NOMO-1 treated with DMSO at 0.1 percent for 48 hours (cell line): ENCODE results near the gene ATP5PD.
A peak's percentile ranks its signal among the peaks of the same experiment; 100 is the strongest.
"Not testable (repeated sequence)": the region's sequence is repeated elsewhere in the genome, so short reads cannot be mapped to it uniquely, and the experiment has no call there.

ENCODE experiments used
- DNase-seq: peaks from one replicate; lab custom pipeline; 2025; ENCODE audit not compliant: unreplicated experiment; lab: John Stamatoyannopoulos, UW

Gene ATP5PD

DNA sequence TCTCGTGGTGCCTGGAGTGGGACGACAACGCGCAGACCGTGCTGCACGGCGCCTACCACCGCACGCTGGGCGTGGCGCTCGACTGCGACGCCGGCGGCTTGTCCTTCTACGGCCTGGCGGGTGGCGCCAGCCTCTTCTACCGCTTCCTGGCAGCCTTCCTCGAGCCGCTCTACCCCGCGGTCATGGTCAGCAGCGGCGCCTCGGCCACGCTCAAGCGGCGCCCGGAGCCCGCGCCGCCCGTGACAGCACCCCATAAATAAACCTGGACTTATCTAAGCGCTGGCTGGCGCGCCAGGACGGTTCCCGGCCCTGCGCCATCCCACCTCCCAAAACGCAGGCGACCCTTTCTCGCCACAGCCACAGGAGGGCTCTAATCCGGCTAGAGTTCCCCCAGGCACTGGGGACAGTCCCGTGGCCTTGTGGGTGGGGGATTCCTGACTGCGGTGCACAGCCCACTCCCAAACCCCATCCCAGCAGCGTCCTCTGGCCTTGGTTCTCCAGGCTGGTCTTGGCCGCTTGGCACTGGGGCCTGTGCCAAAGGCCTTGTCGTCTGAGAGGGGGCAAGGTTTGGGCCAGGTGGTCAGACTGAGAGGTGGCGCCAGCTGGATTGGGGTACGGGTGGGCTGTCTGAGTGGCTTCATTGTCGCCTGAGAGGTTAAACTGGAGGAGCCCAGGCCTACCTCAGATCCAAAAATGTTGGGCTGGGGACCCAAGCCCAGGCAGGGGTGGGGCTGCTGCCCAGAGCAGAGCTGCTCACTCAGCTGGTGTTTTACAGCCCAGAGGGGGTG lies 30.9 kb upstream of the ATP5PD start:
- DNase-seq, result peak; percentile 60

DNA sequence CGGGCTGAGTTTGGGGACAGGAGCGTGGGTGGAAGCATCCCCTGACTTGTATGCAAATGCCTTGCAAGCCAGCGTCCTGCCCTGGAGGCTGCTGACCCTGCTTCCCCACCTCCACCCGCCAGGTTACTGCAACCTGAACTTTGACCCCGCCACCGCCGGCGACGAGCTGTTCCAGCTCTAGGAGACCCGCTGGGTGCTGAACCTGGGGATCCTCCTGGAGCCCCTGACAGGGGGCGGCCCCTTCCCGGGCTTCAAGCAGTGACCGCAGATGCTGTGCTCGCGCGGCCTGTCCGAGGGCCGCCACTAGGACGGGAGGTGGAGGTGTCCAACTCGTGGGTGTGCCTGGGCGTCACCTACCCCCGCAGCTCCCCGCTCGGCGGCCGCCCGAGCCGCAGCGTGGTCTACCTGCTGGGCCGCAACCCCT lies 30.3 kb upstream of the ATP5PD start:
- DNase-seq, result no peak

DNA sequence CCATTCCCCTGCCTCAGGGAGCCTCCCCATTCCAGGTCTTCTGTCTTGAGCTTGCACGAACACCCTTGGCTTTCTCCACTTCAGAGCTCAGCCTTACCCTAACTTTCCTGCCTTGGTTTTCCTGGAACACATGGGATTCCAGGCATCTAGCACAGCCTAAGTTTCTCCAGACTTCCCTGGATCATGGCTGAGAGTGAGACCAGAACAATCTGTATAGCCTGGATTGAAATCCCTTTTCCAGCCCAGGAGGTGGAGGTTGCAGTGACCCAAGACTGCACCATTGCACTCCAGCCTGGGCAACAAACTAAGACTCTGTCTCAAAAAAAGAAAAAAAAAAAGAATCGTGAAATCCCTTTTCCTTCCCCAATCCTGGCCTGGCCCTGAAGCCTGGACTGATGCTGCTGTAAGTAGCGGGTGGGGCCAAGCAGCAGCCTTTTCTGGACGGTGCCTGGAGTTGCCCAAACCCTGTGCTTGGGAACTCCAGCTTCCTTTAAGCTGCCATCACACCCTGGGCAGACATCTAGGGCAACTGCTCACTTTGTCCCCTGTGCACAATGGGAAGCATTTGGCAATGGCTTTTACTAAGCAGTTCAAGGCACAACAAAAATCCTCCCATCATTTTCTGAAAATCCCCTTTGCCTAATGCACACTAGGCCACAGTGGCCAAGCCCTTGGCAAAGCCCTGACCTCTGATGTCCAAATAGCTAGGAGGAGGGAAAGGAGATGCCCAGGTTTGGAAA lies 29.0 kb upstream of the ATP5PD start:
- no peak for DNase-seq

DNA sequence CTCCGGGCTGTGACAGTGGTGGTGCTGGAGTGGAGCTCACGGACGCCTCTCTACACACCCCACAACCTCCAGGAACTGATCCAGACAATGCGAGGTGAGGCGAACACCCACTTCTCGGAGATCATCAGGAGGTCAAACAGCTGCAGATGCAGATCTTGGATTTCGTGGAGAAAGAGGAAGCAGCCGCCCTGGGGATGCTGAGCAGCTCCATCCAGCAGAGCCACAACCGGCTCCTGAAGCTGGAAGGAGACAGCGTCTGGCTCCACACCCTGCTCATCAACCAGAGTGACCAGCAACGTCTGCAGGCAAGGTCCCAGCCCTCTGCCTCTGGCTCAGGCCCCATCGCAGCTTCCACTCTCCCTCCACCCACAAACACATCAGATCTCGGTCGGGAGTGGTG lies 27.8 kb upstream of the ATP5PD start:
- no peak for DNase-seq

DNA sequence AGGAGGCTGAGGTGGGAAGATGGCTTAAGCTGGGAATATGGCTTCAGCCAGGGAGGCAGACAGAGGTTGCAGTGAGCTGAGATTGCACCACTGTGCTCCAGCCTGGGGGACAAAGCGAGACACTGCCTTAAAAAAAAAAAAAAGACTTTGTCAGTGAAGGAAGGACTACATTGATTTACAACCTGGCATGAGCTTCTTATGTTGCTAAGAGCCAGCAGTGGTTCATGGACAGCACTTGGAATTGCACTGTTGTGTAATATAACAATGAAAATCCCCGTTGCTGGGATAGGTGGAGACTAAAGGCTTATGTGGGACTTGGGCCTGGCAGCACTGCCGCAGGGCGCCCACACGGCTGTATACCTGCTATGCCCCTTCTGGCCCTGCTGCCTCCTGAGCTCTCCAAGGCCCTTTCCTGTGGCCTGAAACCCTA lies 26.9 kb upstream of the ATP5PD start:
- DNase-seq, result no peak

DNA sequence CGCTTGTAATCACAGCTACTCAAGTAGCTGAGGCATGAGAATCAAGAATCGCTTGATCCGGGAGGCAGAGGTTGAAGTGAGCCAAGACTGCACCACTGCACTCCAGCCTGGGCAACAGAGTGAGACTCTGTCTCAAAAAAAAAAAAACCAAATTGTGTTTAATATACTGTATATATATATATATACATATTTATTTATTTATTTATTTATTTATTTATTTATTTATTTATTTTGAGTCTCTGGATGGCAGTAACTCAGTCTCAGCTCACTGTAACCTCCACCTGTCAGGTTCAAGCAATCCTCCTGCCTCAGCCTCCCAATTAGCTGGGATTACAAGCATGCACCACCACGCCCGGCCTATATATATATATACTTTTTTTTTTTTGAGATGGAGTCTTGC lies 26.1 kb upstream of the ATP5PD start:
- not testable (repeated sequence) for DNase-seq

DNA sequence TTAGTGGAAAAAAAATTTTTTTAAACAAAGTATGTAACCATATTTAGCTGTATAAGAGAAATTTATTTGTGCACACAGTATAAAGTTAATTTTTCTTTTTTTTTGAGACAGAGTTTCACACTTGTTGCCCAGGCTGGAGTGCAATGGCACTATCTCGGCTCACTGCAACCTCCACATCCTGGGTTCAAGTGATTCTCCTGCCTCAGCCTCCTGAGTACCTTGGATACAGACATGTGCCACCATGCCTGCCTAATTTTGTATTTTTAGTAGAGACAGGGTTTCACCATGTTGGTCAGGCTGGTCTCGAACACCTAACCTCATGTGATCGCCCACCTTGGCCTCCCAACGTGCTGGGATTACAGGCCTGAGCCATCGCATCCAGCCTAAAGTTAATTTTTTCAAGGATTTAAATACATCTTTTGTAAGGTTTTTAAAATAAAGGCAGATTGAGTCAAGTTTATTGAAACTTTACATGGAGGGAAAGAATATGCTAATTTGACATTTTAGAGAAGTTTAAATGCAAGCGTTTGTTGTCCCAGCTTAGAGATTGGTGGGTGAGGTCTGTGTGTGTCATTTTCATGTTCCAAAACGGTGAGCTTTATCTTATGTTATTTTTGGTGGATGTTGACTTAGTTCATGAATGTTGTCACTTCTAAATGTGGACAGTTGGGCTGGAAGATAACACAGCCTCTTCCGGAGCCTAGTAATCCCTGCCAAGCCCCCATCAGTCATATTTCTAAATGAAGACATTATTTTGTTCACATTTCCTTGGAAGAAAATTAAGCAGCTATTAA lies 24.9 kb upstream of the ATP5PD start:
- not testable (repeated sequence) for DNase-seq

DNA sequence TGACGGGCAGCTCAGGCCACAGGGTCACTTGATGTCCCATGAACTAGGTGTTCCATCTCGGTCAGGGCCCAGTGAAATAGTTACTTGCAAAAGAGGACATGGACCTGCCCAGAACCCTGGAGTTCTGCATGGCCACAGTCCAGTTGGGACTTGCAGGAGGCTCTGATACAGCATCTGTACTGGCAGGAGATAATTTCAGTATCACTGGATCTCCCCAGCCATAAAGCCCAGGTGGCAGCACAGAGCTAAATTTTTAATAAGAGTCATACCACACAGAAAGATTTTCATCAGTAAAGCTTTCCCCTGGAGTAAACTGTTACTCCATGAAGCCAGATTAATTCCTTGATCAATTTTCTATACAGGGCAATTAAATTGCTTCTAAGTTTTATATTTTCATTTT lies 23.0 kb upstream of the ATP5PD start:
- DNase-seq, result no peak

DNA sequence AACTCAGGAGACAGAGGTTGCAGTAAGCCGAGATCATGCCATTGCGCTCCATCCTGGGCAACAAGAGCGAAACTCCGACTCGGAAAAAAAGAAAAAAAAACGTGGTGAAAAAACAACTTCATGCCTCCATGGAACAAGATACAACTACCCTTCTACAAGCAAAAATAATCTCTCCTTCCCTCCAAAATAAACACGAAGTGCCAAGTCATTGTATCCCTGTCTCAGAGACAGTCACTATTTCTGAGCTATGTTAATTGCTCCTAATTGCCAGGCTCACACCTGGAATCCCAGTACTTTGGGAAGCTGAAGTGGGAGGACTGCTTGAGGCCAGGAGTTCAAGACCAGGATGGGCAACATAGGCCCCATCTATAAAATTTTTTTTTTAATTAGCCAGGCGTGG lies 22.0 kb upstream of the ATP5PD start:
- DNase-seq, result no peak

DNA sequence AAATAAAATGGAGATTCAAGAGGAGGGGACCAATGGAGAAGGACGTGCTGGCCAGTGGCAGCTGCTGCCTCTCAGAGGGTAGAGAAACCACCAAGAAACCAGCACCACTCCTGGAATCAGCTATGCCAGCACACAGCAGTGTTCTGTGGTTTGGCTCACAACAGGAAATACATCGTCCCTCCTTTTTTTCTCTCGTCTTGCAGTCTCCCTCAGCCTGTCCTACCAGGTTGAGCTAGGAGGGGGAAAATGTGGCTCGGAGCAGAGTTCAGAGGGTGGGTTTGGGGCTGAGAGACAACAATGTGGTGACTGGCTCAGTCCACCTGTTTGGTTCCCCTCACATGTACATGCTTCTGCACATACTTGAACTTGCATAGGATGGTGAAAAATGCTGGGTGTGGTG lies 21.1 kb upstream of the ATP5PD start:
- no peak for DNase-seq

DNA sequence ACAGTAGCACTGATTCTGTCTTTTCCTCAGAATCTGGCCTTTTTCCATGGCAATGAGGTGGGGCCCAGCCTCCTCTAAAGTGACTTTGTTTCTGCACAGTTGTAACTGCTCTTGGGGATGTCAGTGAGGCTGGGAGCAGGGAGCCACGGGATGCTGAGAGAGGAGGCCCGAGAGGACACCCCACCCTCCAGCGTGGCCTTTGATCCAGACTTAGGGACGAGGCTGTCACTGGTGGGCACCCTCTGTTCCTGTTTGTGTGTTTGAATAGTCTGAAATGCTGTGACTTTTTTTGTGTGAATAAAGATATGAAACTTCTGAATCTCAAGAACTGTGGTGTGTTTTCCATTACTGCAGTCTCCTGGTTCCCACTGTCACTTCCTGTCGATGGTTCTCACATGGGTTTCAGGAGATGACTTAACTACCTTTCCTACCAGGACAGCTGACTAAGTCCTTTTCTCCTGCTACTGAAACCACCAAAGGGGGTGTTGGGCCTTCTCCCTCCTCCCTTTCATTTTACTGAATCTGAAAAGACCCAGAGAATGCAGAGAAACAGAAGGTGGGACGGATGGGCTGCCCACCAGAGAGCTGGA lies 18.9 kb upstream of the ATP5PD start:
- DNase-seq, result no peak

DNA sequence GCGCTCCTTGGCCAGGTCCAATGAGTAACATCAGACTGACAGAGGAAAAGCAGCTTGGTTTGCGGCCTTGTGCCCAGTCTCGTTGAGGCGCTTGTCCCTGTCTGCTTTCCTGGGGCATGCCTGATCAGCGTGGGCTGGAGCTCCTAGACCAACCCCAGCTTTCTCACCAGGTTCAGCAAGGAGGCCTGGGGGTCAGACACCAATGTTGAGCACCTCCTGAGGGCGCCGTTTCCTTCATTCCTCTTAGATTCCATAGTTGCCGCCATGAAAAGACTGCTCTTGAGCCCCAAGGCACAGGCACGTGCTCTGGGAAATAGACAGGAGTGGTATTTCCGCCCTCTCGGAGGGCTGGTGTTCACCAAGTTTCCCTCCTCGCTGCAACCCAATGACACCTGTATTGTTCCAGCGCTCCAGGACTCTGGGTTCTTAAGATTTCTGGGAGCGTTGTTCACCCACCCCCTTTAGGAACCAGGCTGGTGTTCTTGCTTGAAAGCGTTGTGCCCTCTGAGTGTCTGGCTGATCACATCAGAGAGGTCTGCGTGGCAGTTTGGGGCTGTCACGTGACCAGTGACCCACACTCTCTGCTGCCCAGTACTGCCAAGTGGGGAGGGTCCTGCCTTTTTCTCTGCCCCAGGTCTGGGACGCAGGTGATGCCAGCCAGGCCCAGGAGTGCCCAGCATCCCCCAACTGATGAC lies 18.2 kb upstream of the ATP5PD start:
- no peak for DNase-seq

DNA sequence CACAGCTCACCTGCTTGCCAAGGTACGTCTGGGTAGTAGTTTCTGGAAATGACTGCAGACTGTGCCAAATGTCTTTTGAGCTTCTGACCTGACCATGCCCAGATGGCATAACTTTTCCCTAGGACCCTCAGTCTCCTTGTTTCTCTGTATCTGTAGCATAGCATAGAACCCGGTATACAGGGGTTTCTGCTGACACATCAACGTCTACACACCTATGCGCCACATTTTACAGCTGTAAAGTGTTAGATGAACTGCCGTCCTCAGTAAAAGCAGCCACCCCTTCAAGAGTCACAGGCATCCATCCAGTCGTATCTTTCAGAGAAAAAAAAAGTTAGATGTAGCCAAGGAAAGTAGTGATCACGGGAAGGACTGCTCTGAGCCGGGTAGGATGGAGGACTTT lies 17.7 kb upstream of the ATP5PD start:
- DNase-seq, result no peak

DNA sequence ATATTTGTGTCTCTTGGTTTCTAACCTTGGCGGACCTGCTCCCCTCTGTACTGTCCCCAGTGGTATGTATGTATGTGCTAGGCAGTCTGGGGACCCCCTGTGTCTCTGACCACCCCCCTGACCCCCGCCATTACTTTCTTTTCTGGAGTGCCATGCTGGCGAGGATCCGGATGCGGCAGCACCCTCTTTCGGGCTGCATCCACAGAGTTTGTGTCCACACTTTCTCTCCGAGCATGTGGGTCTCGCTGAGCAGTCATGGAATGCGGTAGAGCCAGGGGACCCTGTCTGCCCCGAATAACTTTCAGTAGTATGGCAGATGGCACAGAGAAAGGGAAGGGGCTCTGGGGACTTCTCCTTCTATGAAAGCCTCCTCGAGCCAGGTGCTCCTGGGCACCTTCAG lies 17.3 kb upstream of the ATP5PD start:
- DNase-seq, result no peak

DNA sequence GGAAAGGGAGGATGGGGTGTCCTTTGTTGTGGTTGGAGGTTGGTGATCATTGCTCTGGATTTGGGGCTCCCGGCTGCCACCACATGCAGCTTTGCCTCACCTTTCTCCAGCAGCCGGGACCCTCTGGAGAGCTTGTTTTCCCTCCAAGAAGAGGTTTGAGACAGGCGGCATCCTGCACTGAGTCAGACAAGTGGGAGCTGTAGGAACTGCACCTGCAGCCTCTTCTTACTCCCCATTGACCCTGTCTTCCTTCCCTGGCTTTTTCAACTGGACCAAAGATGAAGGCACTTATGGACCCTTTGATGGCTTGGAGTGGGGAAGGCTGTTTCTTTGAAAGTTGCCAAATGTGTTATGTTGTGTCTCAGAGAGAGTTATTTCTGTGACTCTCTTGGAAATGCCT lies 16.9 kb upstream of the ATP5PD start:
- DNase-seq, result no peak

DNA sequence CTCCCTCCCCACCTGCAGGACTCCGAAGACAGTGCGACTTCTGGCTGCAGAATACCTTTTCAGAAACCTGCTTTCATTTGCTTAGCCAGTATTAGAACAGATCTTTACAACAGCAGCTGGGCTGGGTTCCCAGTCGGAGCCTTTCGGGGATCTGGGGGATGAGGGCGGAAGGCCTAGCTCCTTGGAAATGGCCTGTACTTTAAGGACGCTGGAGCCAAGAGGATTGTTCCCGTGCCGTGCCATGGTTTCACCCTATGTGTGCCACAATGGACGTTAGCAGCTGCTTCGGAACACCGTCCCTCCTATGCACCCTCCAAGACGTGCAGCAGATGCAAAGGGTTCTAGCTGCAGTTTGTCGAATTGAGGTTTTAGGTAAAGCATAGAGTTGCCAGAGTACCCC lies 16.4 kb upstream of the ATP5PD start:
- DNase-seq, result no peak

DNA sequence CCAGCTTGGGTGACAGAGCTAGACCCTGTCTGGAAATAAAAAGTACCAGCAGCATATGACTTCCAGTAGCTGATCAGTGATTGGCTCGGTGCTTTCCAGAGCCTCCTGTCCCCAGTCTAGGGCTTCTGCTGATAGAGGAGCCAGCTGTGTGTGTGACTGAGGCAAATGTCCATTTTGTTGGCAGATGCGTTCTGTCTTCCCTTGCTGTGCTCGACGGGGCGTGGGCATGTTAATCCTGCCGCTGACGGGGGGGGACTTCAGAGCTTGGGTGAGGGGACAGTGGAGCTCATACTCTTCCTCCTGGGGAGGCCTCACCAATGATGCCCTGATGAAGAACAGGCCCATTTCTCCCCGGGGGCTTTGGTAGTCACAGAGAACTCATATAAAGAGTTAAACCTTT lies 14.8 kb upstream of the ATP5PD start:
- DNase-seq, result no peak

DNA sequence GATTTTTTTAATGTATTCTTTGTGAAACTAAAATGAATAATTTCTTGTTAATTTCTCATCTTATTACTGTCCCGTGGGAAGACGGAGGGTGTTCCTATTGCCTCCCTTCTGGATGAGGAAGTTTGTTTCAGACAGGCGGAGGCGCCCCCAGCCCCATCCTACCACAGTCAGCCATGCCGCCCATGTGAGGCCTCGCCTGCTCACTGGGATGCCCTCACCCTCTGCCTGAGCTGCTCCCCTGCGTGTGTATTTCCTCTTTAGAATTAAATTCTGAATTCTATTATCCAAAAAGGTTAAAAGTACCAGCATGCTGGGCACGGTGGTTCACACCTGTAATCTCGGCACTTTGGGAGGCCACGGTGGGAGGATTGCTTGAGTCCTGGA lies 14.3 kb upstream of the ATP5PD start:
- DNase-seq, result no peak

DNA sequence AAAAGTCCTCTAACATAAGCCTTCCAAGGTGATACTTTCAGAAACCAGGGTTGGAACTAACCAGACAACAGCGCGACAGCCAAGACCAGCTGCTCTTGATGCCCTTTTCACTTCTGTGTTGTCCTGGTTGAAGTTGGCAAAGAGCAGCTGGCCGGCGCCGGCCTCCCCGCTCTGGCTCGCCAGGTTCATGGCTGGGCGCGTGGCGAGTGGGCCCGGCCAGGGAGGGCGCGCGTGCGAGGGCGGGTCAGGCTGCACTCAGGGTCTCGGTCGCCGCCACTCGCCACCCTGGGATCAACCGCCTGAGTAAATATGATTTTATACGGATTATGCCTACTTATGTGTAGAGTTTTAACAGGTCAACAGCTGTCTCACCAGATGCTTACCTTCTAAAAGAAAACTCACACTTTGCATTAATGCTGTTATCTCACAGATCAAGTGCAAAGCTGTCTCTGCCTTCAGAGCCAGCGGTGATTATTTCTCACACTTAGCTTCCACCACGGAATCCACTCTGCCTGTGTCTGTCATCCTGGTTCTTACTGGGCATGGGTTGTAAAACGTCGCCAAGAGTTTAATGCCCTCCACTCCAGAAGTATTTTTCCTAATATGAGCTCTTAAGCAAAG lies 13.8 kb upstream of the ATP5PD start:
- no peak for DNase-seq
